H9 (cell line): ENCODE data around the gene CCDC175. TPM values are rescaled to one million over a fixed set of nuclear protein-coding genes. Genes with fewer than 3 reads are reported as not detected.

Source experiments
- DNase-seq: peaks from one replicate; pipeline ENCODE4 v3.0.0-alpha.2; 2017
- H2AFZ ChIP-seq: one replicate; pipeline ENCODE4 v1.6.1; 2013; ENCODE audit warnings: mild to moderate bottlenecking, low read length, control low read depth, moderate library complexity
- H2AK5ac ChIP-seq: 2 replicates; pipeline ENCODE4 v1.6.1; 2013; ENCODE audit warnings: low read length, control low read depth, mixed read lengths; ENCODE audit not compliant: insufficient read length
- H2BK120ac ChIP-seq: one replicate; pipeline ENCODE4 v1.6.1; 2013; ENCODE audit warnings: low read depth, mild to moderate bottlenecking, low read length, control low read depth, inconsistent platforms; ENCODE audit not compliant: poor library complexity, severe bottlenecking
- H2BK12ac ChIP-seq: 2 replicates; pipeline ENCODE4 v1.6.1; 2013; ENCODE audit warnings: low read length, control low read depth, mixed read lengths, low read depth; ENCODE audit not compliant: insufficient read length
- H2BK15ac ChIP-seq: 2 replicates; pipeline ENCODE4 v1.6.1; 2013; ENCODE audit warnings: low read depth, low read length, control low read depth
- H2BK20ac ChIP-seq: one replicate; pipeline ENCODE4 v1.6.1; 2013; ENCODE audit warnings: low read depth, mild to moderate bottlenecking, low read length, control low read depth, inconsistent platforms; ENCODE audit not compliant: poor library complexity, severe bottlenecking
- H2BK5ac ChIP-seq: 2 replicates; pipeline ENCODE4 v1.6.1; 2013; ENCODE audit warnings: low read length, control low read depth, mixed read lengths; ENCODE audit not compliant: insufficient read length
- H3K14ac ChIP-seq: 2 replicates; pipeline ENCODE4 v1.6.1; 2013; ENCODE audit warnings: low read length, control low read depth; ENCODE audit not compliant: insufficient read depth
- H3K18ac ChIP-seq: 2 replicates; pipeline ENCODE4 v1.6.1; 2013; ENCODE audit warnings: low read depth, mild to moderate bottlenecking, mixed read lengths, low read length, control low read depth; ENCODE audit not compliant: insufficient read length
- H3K23ac ChIP-seq: 2 replicates; pipeline ENCODE4 v1.6.1; 2013; ENCODE audit warnings: low read length, control low read depth, mixed read lengths, low read depth; ENCODE audit not compliant: insufficient read length
- H3K23me2 ChIP-seq: 2 replicates; pipeline ENCODE4 v1.6.1; 2013; ENCODE audit warnings: low read depth, mild to moderate bottlenecking, mixed read lengths, low read length, control low read depth; ENCODE audit not compliant: insufficient read length, poor library complexity, severe bottlenecking
- H3K27ac ChIP-seq: 2 replicates; pipeline ENCODE4 v1.5.1; 2013; ENCODE audit warnings: low read length, control low read depth, mixed read lengths, low read depth; ENCODE audit not compliant: insufficient read length
- H3K27me3 ChIP-seq: 2 replicates; pipeline ENCODE4 v1.6.1; 2013; ENCODE audit warnings: low read length, control low read depth, inconsistent platforms; ENCODE audit not compliant: insufficient read depth
- H3K4ac ChIP-seq: 2 replicates; pipeline ENCODE4 v1.6.1; 2013; ENCODE audit warnings: low read depth, mild to moderate bottlenecking, control low read depth, inconsistent platforms, low read length, moderate library complexity
- H3K4me1 ChIP-seq: 2 replicates; pipeline ENCODE4 v1.6.1; 2013; ENCODE audit warnings: low read length, control low read depth, inconsistent platforms; ENCODE audit not compliant: insufficient read depth
- H3K4me2 ChIP-seq: 2 replicates; pipeline ENCODE4 v1.6.1; 2013; ENCODE audit warnings: low read length, control low read depth, mixed read lengths; ENCODE audit not compliant: insufficient read length, insufficient read depth
- H3K56ac ChIP-seq: 2 replicates; pipeline ENCODE4 v1.6.1; 2013; ENCODE audit warnings: low read depth, mild to moderate bottlenecking, mixed read lengths, low read length, control low read depth; ENCODE audit not compliant: insufficient read length
- H3K79me1 ChIP-seq: 2 replicates; pipeline ENCODE4 v1.6.1; 2013; ENCODE audit warnings: low read depth, mild to moderate bottlenecking, moderate library complexity, low read length, control low read depth, inconsistent platforms; ENCODE audit not compliant: insufficient read depth, poor library complexity, severe bottlenecking
- H3K79me2 ChIP-seq: 2 replicates; pipeline ENCODE4 v1.6.1; 2013; ENCODE audit warnings: low read length, control low read depth, inconsistent platforms; ENCODE audit not compliant: insufficient read depth
- H3K9ac ChIP-seq: 2 replicates; pipeline ENCODE4 v1.6.1; 2013; ENCODE audit warnings: low read length, control low read depth, mixed read lengths; ENCODE audit not compliant: insufficient read length; ENCODE audit errors: extremely low read depth
- H3K9me3 ChIP-seq: one replicate; pipeline ENCODE4 v1.6.1; 2013; ENCODE audit warnings: low read depth, low read length, inconsistent platforms; ENCODE audit not compliant: control insufficient read depth
- H3T11ph ChIP-seq: one replicate; pipeline ENCODE4 v1.6.1; 2013; ENCODE audit warnings: mild to moderate bottlenecking, low read length, control low read depth, inconsistent platforms
- H4K20me1 ChIP-seq: one replicate; pipeline ENCODE4 v1.6.1; 2013; ENCODE audit not compliant: control insufficient read depth, insufficient read length, insufficient read depth
- H4K5ac ChIP-seq: 2 replicates; pipeline ENCODE4 v1.6.1; 2013; ENCODE audit warnings: low read depth, mild to moderate bottlenecking, mixed read lengths, low read length, control low read depth; ENCODE audit not compliant: insufficient read length
- H4K8ac ChIP-seq: replicated peaks from 2 replicates; pipeline ENCODE4 v1.6.1; 2013; ENCODE audit warnings: low read length, control low read depth, mixed read lengths, low read depth; ENCODE audit not compliant: insufficient read length
- H4K91ac ChIP-seq: 2 replicates; pipeline ENCODE4 v1.6.1; 2013; ENCODE audit warnings: low read depth, mild to moderate bottlenecking, moderate library complexity, mixed read lengths, low read length, control low read depth; ENCODE audit not compliant: insufficient read length
- H3K27ac Mint-ChIP-seq, 3 experiments: 2 replicates in 2 of 3; 3 replicates in 1 of 3; pipeline ENCODE4 v1.8.0; 2020 to 2021; ENCODE audit warnings: mixed read lengths in 3 of 3, mild to moderate bottlenecking in 1 of 3, moderate library complexity in 1 of 3
- H3K27me3 Mint-ChIP-seq: 2 replicates; pipeline ENCODE4 v1.8.0; 2021; ENCODE audit warnings: low read depth, mild to moderate bottlenecking, moderate library complexity, mixed read lengths
- H3K36me3 Mint-ChIP-seq, 3 experiments: 2 replicates in 2 of 3; 3 replicates in 1 of 3; pipeline ENCODE4 v1.8.0; 2020 to 2021; ENCODE audit warnings: low read depth in 3 of 3, mixed read lengths in 3 of 3; ENCODE audit not compliant: insufficient read depth in 1 of 3
- H3K4me1 Mint-ChIP-seq, 2 experiments: 2 replicates each; pipeline ENCODE4 v1.8.0; 2020; ENCODE audit warnings: mixed read lengths in 2 of 2
- H3K4me3 Mint-ChIP-seq, 2 experiments: 2 replicates in 1 of 2; 3 replicates in 1 of 2; pipeline ENCODE4 v1.8.0; 2020 to 2021; ENCODE audit warnings: mild to moderate bottlenecking in 2 of 2, mixed read lengths in 2 of 2, moderate library complexity in 1 of 2
- H3K9me3 Mint-ChIP-seq, 2 experiments: 2 replicates in 1 of 2; 3 replicates in 1 of 2; pipeline ENCODE4 v1.8.0; 2020; ENCODE audit warnings: mild to moderate bottlenecking in 2 of 2, mixed read lengths in 2 of 2, moderate library complexity in 1 of 2
- CTCF ChIP-seq: fragments of 200-600 bp; sonication (generic); conservative IDR thresholded peaks from 3 replicates; pipeline ENCODE4 v1.8.0; 2021; ENCODE audit warnings: antibody characterized with exemption, mild to moderate bottlenecking
- WGBS: extraction: QIAGEN DNeasy Blood & Tissue Kit; methylation state at CpG from one replicate; pipeline ENCODE4 v1.1.7; 2013; ENCODE audit warnings: missing lambda C conversion rate, low lambda C conversion rate, mixed read lengths; ENCODE audit not compliant: insufficient read length; ENCODE audit errors: extremely low coverage; 5-methylcytosine and 5-hydroxymethylcytosine counted together
- total RNA-seq: library from RNA; stranded (reverse); gene quantifications from 2 replicates; pipeline ENCODE4 v1.2.1, GENCODE V29; 2021

Gene CCDC175
- total RNA-seq, 1 experiment from 2014 or later = 0.09 TPM

GRCh38 chr14:59475709-59476108 is 100.9 kb downstream of the CCDC175 start:
- Histone ChIP-seq H4K8ac (no peak overlapping the region), H3K9ac (no peak overlapping the region), H2BK5ac (no peak overlapping the region), H3K79me2 (no peaks in the 10 kb centered on the region), H3K4ac (no peak overlapping the region), H3K4me1 (no peaks in the 10 kb centered on the region), H3K14ac (no peak overlapping the region), H2AFZ (no peak overlapping the region), H2BK120ac (no peak overlapping the region), H3K27ac (no peak overlapping the region), H2BK20ac (no peak overlapping the region), H3K4me2 (no peak overlapping the region), H2BK12ac (no peak overlapping the region), H3T11ph (no peak overlapping the region), H3K23ac (no peak overlapping the region), H3K23me2 (no peaks in the 10 kb centered on the region), H4K5ac (no peak overlapping the region), H4K91ac (no peak overlapping the region), H2BK15ac (no peak overlapping the region), H3K18ac (no peak overlapping the region), H2AK5ac (no peak overlapping the region), H3K27me3 (no peaks in the 10 kb centered on the region), H3K79me1 (no peaks in the 10 kb centered on the region), H3K9me3 (no peaks in the 10 kb centered on the region), H4K20me1 (no peaks in the 10 kb centered on the region), H3K56ac (no peak overlapping the region)
- WGBS = no CpG with 5 or more reads among the region's 1 CpG
- H3K9me3 Mint-ChIP-seq = no peaks in the 10 kb centered on the region
- DNase-seq = no peak
- no peaks in the 10 kb centered on the region for H3K4me1 Mint-ChIP-seq
- H3K36me3 Mint-ChIP-seq = peaks cover 8 to 35% (median 25%) of the 10 kb centered on the region in 3 experiments; a peak in 6 of 7 replicates
- no peaks in the 10 kb centered on the region for H3K27me3 Mint-ChIP-seq
- H3K27ac Mint-ChIP-seq = no peak overlapping the region
- no peak for TF ChIP-seq CTCF
- no peak overlapping the region for H3K4me3 Mint-ChIP-seq
